GM21619 (cell line): ENCODE data around the gene PDZD2.

ENCODE experiments used
- ATAC-seq: cut with Tn5 transposase; IDR thresholded peaks from one replicate; pipeline ENCODE4 v1.9.1; 2021; ENCODE audit not compliant: unreplicated experiment

Gene PDZD2

GRCh38 chr5:31860726-31861433 is 221.9 kb downstream of the PDZD2 start:
- ATAC-seq = no peak

GRCh38 chr5:31861601-31862000 is 222.7 kb downstream of the PDZD2 start:
- no peak for ATAC-seq

- no peak for ATAC-seq
These were observed 225.1 kb downstream of the PDZD2 start for GRCh38 chr5:31863991-31864411.

GRCh38 chr5:31866166-31866565 is 227.2 kb downstream of the PDZD2 start:
- ATAC-seq = no peak

- no peak for ATAC-seq
These were observed 228.3 kb downstream of the PDZD2 start for GRCh38 chr5:31867219-31867618.

- ATAC-seq = no peak
These were observed 241.5 kb downstream of the PDZD2 start for GRCh38 chr5:31880449-31880848.

GRCh38 chr5:31884896-31885295 is 246.0 kb downstream of the PDZD2 start:
- no peak for ATAC-seq

- no peak for ATAC-seq
These were observed 247.3 kb downstream of the PDZD2 start for GRCh38 chr5:31886206-31886605.

GRCh38 chr5:31887556-31887955 is 248.6 kb downstream of the PDZD2 start:
- ATAC-seq = no peak

GRCh38 chr5:31888564-31888963 is 249.6 kb downstream of the PDZD2 start:
- ATAC-seq = no peak

- ATAC-seq = no peak
These were observed 250.2 kb downstream of the PDZD2 start for GRCh38 chr5:31889001-31889561.

GRCh38 chr5:31890046-31890445 is 251.1 kb downstream of the PDZD2 start:
- ATAC-seq = no peak

GRCh38 chr5:31894141-31894540 is 255.2 kb downstream of the PDZD2 start:
- ATAC-seq = no peak

- no peak for ATAC-seq
These were observed 256.4 kb downstream of the PDZD2 start for GRCh38 chr5:31895199-31895820.

GRCh38 chr5:31898036-31898632 is 259.2 kb downstream of the PDZD2 start:
- no peak for ATAC-seq

GRCh38 chr5:31900296-31900865 is 261.4 kb downstream of the PDZD2 start:
- ATAC-seq = no peak

GRCh38 chr5:31901807-31902530 is 263.0 kb downstream of the PDZD2 start:
- ATAC-seq = no peak

GRCh38 chr5:31908396-31908795 is 269.5 kb downstream of the PDZD2 start:
- ATAC-seq = no peak

- no peak for ATAC-seq
These were observed 270.1 kb downstream of the PDZD2 start for GRCh38 chr5:31909073-31909472.

GRCh38 chr5:31911291-31912265 is 272.6 kb downstream of the PDZD2 start:
- ATAC-seq = no peak
